ENCODE measurements around the gene CYYR1.

DNA sequence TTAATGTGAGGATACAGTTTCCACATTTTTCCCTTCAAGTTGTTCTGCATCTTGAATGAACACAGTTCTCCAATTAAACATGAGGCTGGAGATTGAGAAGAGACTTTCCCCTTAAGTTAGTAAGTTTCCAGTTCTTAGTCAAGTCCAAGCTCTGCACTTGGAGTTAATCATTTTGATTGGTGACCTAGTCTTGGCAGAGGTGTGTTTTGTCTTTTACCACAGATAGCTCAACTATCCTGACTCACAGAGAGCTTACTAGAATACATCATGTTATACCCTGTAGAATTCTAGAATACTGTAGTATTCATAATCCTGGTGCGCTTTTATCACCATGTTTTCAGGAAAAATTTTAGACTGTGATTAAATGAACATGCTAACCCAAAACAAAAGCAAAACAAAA is 129.2 kb downstream of the CYYR1 start:
- TF ChIP-seq, protein P1, sequence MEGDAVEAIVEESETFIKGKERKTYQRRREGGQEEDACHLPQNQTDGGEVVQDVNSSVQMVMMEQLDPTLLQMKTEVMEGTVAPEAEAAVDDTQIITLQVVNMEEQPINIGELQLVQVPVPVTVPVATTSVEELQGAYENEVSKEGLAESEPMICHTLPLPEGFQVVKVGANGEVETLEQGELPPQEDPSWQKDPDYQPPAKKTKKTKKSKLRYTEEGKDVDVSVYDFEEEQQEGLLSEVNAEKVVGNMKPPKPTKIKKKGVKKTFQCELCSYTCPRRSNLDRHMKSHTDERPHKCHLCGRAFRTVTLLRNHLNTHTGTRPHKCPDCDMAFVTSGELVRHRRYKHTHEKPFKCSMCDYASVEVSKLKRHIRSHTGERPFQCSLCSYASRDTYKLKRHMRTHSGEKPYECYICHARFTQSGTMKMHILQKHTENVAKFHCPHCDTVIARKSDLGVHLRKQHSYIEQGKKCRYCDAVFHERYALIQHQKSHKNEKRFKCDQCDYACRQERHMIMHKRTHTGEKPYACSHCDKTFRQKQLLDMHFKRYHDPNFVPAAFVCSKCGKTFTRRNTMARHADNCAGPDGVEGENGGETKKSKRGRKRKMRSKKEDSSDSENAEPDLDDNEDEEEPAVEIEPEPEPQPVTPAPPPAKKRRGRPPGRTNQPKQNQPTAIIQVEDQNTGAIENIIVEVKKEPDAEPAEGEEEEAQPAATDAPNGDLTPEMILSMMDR (IDR thresholded peaks at IDR 0.05), result no peak
- TF ChIP-seq POLR2A (IDR thresholded peaks at IDR 0.05), result no peak
